ENCODE results near the gene MAP1S. TPM values are rescaled to one million over a fixed set of nuclear protein-coding genes. Genes with fewer than 3 reads are reported as not detected.

The MAP1S gene
- total RNA-seq, 4 donors from 2014 or later, result 17.9 to 35.5 (median 27.9) TPM

DNA sequence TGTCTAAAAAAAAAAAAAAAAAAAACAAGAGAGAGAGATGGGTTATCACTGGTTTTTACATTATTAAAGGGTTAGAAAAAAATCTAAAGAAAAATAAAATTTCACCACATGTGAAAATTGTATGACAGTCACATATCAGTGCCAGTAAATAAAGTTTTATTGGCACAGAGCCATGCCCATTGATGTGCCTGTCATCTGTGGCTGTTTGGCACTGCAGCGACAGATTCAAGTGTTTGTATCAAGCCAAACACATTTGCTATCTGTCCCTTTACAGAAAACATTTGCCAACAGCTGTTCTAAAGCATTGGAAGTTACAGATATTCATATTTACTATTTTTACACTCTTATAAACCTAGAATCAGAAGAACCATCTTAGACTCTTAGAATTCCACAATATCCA, 48.3 kb downstream of the MAP1S start:
- Histone ChIP-seq H3K4me3 (replicated peaks in 1 of 3) (no peak overlapping the region), H3K36me3 (no peaks in the 10 kb centered on the region), H3K27me3 (no peaks in the 10 kb centered on the region), H3K9me3 (no peaks in the 10 kb centered on the region), H3K27ac (no peak overlapping the region), H3K4me1 (peaks cover 3 to 6% of the 10 kb centered on the region in 2 donors)
- no peak for TF ChIP-seq CTCF (IDR thresholded peaks at IDR 0.05)
- no peak for TF ChIP-seq POLR2A (IDR thresholded peaks at IDR 0.05)
- WGBS, 2 donors, result 43 to 79% methylated on average over 1 of the region's 1 CpG
- DNase-seq, result no peak
- intact Hi-C loops (cut with DNase I), result loop anchor here (5.0 kb wide), 1 partner anchor 60 kb away; no protein-coding TSS in a partner anchor

GRCh38 chr19:17770613-17771012, 51.3 kb downstream of the MAP1S start:
- H3K27me3 ChIP-seq, result no peaks in the 10 kb centered on the region
- 78 to 95% methylated on average over 6 to 13 of the region's 13 CpGs for WGBS, 2 donors
- H3K27ac ChIP-seq, result no peak overlapping the region
- H3K4me1 ChIP-seq, result peaks cover 3 to 6% of the 10 kb centered on the region in 2 donors
- no peak overlapping the region for H3K4me3 ChIP-seq (replicated peaks in 1 of 3)
- H3K36me3 ChIP-seq, result no peaks in the 10 kb centered on the region
- no peak for TF ChIP-seq CTCF (IDR thresholded peaks at IDR 0.05)
- no peak for TF ChIP-seq POLR2A (IDR thresholded peaks at IDR 0.05)
- DNase-seq, result no peak
- H3K9me3 ChIP-seq, result no peaks in the 10 kb centered on the region
- intact Hi-C loops (cut with DNase I), result loop anchor here (10.0 kb wide), 1 partner anchor 166 kb away; no protein-coding TSS in a partner anchor

- WGBS, 2 donors, result 96 to 100% methylated on average over 4 of the region's 4 CpGs
- H3K27ac ChIP-seq, result no peak overlapping the region
- no peaks in the 10 kb centered on the region for H3K4me1 ChIP-seq
- no peaks in the 10 kb centered on the region for H3K27me3 ChIP-seq
- intact Hi-C loops (cut with DNase I), result loop anchor here (10.0 kb wide), 1 partner anchor 167 kb away; no protein-coding TSS in a partner anchor
- no peaks in the 10 kb centered on the region for H3K36me3 ChIP-seq
- no peak for DNase-seq
- H3K4me3 ChIP-seq (replicated peaks in 1 of 3), result no peak overlapping the region
- TF ChIP-seq CTCF (IDR thresholded peaks at IDR 0.05) (no peak), POLR2A (IDR thresholded peaks at IDR 0.05) (no peak)
- no peaks in the 10 kb centered on the region for H3K9me3 ChIP-seq
Observed at GRCh38 chr19:17772172-17772571, 52.9 kb downstream of the MAP1S start.

GRCh38 chr19:17775245-17775927, 56.1 kb downstream of the MAP1S start:
- no peaks in the 10 kb centered on the region for H3K36me3 ChIP-seq
- DNase-seq, result no peak
- no peaks in the 10 kb centered on the region for H3K9me3 ChIP-seq
- H3K4me1 ChIP-seq, result peaks cover 0 to 10% of the 10 kb centered on the region in 2 donors
- TF ChIP-seq CTCF (IDR thresholded peaks at IDR 0.05), result peak in 1 of 6 experiments; percentile 25
- no peak for TF ChIP-seq POLR2A (IDR thresholded peaks at IDR 0.05)
- 66 to 69% methylated on average over 14 to 15 of the region's 16 CpGs for WGBS, 2 donors
- no peak overlapping the region for H3K4me3 ChIP-seq (replicated peaks in 1 of 3)
- no peak overlapping the region for H3K27ac ChIP-seq
- H3K27me3 ChIP-seq, result no peaks in the 10 kb centered on the region
- intact Hi-C loops (cut with DNase I), result loop anchor here (10.0 kb wide), 1 partner anchor 171 kb away; no protein-coding TSS in a partner anchor

All from thyroid gland (tissue), 4 donors.